GM04504 (cell line): ENCODE measurements around the gene SLC9A3.

ENCODE experiments used
- DNase-seq: peaks from one replicate; pipeline ENCODE4 v3.0.0-alpha.2; 2012; ENCODE audit warnings: low read depth

SLC9A3 gene

DNA sequence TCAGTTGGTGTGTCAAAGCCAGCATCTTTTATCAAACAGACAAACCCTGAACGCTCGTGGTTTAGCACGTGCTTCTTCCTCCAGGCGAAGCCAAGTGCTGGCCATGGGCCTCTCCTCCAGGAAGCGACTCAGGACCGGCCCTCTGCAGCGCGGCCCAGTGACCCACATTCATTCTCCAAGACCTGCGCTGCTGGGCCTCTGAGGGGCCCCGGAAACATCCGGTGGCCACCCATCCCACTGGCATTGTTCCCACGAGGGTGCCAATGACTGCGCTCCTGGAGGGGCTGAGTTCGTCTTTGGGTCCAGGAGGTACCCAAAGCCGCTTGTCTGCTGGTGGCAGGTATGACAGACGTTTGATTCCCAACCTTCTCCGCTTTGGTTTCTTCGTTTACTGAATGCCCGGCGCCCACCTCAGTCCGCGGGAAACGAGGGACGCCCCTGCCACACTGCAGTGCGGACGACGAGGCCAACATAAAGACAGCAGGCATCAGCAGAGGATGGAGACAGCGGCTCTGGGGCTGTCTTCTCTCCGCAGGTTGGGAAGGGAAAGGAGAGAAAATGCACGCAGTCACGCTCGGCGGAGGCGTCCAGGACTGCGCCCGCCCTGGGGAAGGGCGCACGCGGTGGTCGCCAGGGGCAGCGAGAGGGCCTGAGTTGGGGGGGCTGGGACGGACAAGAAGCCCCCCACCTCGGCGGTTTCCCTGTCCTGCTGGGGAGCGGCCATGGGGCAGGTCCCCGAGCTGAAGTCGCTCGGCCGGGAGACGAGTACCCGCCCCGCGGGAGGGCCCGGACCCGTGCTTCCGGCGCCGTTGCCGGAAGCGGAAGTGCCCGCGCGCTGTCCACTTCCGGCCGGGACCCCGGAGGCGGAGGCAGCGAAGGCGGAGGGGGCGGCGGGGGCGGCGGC is 81.7 kb downstream of the SLC9A3 start, which contains the start of gene EXOC3:
Gene EXOC3, plus strand, starts transcription at position 842 of the 904 bp plus-strand sequence. CDS start 3,030 bp downstream, outside the sequence.
- peak; percentile 47 for DNase-seq

DNA sequence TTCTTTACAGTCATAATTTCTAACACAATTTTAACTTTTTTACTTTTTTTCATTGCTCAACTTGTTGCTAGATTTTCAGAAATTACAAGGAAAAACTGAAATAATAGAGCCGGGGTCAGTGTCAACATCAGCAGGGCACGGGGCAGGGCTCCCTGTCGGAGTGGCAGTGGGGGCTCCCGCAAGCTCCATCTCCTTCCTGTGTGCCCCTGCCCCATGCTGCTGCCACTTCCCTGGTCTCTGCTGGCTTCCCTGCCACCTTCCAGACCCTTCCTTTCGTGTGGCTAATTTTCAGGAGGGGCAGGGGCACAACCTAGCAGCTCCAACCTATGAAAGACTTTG is 82.3 kb downstream of the SLC9A3 start:
- no peak for DNase-seq

GRCh38 chr5:440401-441201 is 83.6 kb downstream of the SLC9A3 start:
- no peak for DNase-seq

DNA sequence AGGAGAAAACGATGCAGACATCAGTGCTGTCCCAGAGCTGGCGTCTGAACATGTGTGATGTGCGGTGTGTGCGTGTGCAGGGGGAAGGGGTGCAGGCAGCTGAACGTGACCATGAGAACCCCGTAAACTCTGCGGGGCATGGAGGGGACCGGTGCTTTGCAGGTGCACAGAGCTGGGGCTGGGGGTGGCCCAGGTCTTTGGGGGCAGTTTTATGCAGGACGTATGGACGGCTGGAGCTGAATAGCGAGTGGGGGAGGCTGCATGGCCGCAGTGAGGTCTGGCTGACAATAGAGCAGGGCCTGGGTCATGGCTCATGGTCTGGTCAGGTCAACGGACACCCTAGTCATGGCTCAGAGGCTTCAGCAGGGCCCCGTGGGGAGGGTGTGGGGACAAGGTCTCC is 84.6 kb downstream of the SLC9A3 start:
- no peak for DNase-seq

GRCh38 chr5:439181-439580 is 85.1 kb downstream of the SLC9A3 start:
- no peak for DNase-seq

- DNase-seq: no peak
Observed at GRCh38 chr5:438481-438981, 85.7 kb downstream of the SLC9A3 start.

- DNase-seq: no peak
Observed at GRCh38 chr5:437281-437771, 86.9 kb downstream of the SLC9A3 start.

DNA sequence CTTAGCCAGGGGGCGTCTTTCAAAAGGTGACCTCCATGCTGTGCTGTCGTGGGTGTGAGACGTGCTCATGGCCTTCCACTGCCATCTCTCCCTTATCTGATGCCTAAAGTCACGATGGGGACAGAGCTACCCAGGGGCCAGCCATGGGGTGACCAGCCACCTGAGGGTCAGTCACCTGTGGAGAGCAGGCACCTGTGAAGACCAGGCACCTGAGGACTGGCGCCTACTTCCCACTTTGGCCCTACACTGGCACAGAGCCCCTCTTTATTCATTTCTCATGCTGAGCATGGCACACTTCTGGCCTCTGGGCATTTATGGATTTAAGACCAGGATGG is 87.6 kb downstream of the SLC9A3 start:
- no peak for DNase-seq

GRCh38 chr5:435961-436640 is 88.1 kb downstream of the SLC9A3 start:
- DNase-seq: no peak

- DNase-seq: no peak
Observed at GRCh38 chr5:435156-435790, 89.0 kb downstream of the SLC9A3 start.

DNA sequence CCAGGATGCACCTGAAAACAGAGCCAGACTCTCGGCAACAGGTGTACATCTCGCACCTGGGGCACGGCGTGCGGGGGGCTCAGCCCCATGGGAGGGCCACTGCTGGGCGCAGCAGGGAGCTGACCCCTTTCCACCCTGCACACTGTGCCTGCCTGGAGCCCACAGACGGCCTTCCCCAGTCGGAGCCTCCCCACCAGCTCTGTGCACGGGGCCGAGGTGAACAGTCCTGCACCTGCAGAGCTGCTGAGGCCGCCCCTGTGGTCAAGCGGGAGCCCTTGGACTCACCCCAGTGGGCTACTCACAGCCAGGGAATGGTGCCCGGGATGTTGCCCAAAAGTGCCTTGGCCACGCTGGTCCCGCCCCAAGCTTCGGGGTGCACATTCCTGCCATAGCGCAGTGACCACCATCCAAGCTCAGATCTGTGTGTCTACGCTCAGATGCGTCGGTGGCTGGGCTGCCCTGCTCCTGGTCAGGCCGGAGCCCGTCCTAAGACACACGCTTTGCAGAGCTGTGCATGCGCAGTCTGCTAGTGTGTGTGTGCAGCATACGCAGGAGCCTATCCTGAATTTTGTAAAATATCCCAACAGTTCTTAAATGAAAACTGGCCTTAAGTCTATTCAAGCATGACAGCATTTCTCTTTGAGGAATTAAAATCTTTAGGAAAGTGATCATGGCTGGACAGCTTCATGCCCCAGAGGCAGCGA is 89.7 kb downstream of the SLC9A3 start:
- DNase-seq: no peak

DNA sequence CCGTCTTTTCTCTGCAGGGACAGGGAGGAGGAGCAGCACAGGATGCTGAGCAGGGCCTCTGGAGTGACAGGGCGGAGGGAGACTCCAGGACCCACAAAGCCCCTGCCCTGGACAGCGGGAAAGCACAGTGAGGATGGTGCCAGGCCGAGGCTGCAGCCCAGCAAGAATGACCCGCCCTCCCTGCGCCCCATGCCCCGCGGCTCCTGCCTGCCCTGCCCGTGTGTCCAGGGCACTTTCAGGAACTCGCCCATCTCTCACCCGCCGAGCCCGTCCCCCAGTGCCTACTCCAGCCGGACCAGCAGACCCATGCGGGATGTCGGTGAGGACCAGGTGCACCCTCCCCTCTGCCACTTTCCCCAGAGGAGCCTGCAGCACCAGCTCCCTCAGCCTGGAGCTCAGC is 90.4 kb downstream of the SLC9A3 start:
- DNase-seq: no peak

- DNase-seq: no peak
Observed at GRCh38 chr5:432928-433791, 91.1 kb downstream of the SLC9A3 start.

DNA sequence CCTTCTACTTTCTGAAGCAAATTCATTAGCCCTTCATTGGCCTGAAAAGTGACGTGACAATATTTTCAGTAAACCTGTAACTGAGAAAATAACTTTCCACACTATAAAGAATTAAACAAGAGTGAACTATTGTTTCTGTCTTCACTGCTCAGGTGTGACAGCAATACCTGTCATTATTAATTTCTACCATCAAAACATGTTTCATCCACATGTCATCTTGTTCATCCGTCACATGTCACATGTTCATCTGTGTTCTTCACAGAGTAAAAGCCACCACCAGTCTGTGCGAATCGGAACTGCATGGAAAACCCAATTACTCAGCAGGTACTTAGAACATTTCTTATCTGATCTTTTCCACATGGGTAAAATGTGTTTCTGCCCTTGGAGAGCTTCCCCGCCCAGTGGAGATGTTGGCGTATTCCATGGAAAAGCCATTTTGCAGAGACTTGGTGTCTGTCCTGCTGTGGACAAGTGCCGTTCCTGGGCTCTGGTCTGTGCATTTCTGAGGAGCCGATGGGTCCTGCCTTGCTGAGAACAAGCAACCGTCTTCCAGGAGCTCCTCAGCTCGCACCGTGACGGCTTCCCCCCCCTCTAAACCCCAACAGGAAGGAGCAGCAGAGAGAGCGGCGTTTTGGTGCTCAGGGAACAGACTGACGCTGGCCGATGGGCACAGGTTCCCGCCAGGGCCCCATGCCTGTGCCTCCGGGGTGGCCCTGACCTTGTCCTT is 91.9 kb downstream of the SLC9A3 start:
- DNase-seq: no peak

DNA sequence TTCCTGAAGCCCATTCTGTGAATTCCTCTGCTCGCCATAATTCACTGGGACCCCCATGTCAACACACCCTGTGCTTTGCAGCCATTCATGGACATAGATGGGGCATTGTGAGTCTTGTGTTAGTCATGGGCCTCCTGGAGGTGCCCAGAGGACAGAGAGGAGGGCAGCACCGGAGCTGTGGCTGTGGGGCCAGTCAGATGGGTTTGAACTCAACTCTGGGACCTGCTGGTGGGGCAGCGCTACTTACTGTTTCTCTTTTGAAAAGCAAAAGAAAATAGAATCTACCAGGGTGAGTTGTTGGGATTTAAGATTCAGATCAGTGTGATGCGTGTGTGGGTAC is 92.6 kb downstream of the SLC9A3 start:
- DNase-seq: no peak

DNA sequence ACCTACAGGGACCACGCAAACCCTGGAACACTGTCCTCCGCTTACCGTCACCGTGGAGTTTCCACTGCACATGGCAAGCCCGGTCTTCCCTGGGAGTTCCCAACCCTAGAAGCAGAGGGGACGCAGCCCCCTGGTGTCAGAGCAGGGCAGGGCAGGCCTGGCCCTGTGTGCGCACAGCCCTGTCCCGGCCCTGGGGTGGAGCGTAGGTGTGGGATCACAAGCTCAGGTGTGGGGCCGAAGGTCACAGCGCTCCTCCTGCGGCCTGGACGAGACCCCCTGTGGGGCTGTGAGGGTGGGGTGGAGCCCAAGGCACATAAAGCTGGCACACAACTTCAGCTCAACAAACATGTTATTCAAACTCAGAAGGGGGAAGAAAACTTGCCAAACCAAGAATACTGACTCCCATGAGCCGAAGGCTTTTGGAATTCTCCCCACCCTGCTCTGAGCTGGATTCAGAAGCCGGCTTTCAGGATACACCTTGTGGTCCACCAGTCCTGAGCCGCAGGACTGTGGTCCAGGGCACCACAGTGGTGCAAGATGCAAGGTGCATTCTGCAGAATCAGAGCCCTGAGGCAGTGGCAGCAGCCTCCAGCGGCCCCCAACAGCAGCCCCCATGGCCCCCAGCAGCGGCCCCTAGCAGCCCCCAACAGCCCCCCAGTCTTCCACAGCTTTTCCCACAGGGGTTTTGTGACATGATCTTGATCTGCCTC is 93.1 kb downstream of the SLC9A3 start:
- no peak for DNase-seq

DNA sequence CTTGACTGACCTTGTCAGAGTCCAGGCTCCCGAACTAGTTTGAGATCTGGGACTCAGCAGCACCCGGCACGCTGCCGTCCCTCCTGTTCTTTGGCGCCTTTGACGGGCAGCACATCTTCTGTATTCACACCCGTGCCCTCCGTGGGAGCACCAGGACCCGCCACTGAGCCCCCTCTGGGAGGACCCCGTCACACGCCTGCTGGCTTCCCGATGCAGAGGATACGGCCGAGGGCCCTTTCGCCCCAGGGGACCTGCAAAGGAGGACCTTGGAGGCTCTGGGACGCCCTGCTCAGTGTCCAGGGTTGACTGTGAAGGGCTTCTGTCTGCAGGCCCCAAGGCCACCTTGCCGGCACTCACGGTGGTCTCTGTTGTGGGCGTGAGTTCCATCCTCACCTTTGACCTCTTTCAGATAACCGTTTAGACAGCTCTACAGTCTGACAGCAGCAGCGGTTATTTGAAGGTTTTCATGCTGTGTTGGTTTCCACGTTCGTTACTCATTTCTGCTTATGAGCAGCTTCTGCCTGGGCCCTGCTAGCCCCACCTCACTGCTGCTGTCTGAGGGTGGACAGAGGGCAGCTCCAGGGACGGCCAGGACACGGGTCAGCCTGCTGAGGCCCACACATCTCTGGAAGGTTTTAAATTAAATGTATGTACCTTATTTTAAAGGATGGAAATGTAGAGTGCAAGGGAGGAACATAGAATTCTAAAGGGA is 93.9 kb downstream of the SLC9A3 start:
- DNase-seq: no peak

DNA sequence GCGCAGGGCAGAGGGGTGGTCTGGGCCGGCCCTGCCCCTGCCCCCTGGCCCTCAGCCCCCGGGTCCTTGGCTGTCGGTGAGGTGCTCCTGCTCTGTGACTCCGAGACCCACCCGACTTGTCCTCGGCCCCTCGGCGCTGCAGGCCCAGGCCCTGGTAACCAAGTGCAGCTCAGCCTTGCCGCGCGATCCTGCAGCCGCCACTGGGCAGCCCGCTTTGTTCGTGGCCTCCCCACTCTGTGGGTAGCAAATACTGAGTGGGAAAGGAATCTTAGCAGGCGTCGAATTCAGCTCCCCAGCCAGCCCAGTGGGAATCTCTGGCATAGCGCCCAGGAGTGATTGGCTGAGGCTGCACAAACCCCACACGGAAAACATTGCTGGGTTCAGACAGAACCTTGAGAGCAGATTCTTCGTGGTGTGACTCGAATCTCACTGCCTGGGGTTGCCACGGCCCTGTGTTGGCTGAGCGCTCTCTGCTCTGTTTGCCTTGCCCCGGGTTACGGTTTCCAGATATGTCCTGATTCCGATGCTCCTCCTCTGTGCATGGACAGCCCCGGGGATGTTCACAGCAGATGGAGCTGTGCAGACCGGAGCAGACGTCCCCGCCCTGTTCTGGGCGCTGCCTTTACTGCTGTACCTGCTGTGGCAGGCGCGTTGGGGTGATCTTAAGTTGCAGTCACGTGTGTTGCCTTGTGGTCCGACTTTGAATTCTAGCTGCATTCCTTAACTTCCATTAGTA is 94.6 kb downstream of the SLC9A3 start:
- DNase-seq: peak; percentile 77
